ENCODE results near the gene RGL3. TPM values are rescaled to one million over a fixed set of nuclear protein-coding genes. Genes with fewer than 3 reads are reported as not detected.
"Not testable (repeated sequence)": the region's sequence is repeated elsewhere in the genome, so short reads cannot be mapped to it uniquely, and the experiment has no call there.

Gene RGL3
- total RNA-seq, 1 experiment from 2014 or later = 100 TPM

- Histone ChIP-seq H3K9me3 (ENCODE audit: insufficient read depth, low read depth) (no peaks in the 10 kb centered on the region), H3K4me2 (peak overlapping the region; percentile 87), H3K9me2 (ENCODE audit: insufficient read depth) (no peaks in the 10 kb centered on the region), H3K4me1 (replicated peaks; ENCODE audit: insufficient read depth) (peaks cover 44% of the 10 kb centered on the region), H3K79me2 (ENCODE audit: low read depth) (no peaks in the 10 kb centered on the region), H4K20me1 (ENCODE audit: insufficient read depth) (no peaks in the 10 kb centered on the region), H2AFZ (peak overlapping the region; percentile 70), H3K27ac (no peak overlapping the region), H3F3A (ENCODE audit: insufficient read depth, low read depth) (peaks cover 34% of the 10 kb centered on the region), H3K4me3 (peak overlapping the region; percentile 59; the same call in 1 of the 2 replicates), H3K36me3 (ENCODE audit: low read depth) (no peaks in the 10 kb centered on the region), H3K27me3 (ENCODE audit: insufficient read depth, low read depth) (no peaks in the 10 kb centered on the region)
- intact Hi-C loops (cut with micrococcal nuclease; ENCODE audit: unreplicated experiment) = loop anchor here (1.0 to 5.0 kb wide), 2 partner anchors 39 to 94 kb away; no protein-coding TSS in a partner anchor
- TF ChIP-seq CTCF (conservative IDR thresholded peaks at IDR 0.05) = peak; percentile 61; the same call in 1 of the 2 replicates
- no peak for TF ChIP-seq EZH2 (IDR thresholded peaks at IDR 0.05; ENCODE audit: low read depth)
- CTCF ChIA-PET = interaction anchor here (0.6 to 1.8 kb wide), 10 partner anchors 8 to 1109 kb away, joined by 3 to 14 read pairs (median 6); partner anchors contain the start of genes ODAD3, PRKCSH, RGL3 and SWSAP1
- peak in 1 of 2 experiments; percentile 61 for DNase-seq
- POLR2A ChIA-PET (ENCODE audit: unreplicated experiment) = no interaction called here
- no TSS peak for BruUV-seq (replicated peaks)
These were observed 36.0 kb downstream of the RGL3 start for GRCh38 chr19:11382898-11383705.

- ChIA-PET CTCF (interaction anchor here (0.6 to 1.8 kb wide), 5 partner anchors 9 to 251 kb away, joined by 3 to 27 read pairs (median 3); partner anchors contain the start of gene RGL3), POLR2A (ENCODE audit: unreplicated experiment) (interaction anchor here (0.5 to 0.8 kb wide), 4 partner anchors 34 to 466 kb away, joined by 3 to 5 read pairs (median 4); partner anchors contain the start of genes CCDC159 and RGL3)
- Histone ChIP-seq H3K27ac (no peak overlapping the region), H3K27me3 (ENCODE audit: insufficient read depth, low read depth) (no peaks in the 10 kb centered on the region), H3F3A (ENCODE audit: insufficient read depth, low read depth) (peaks cover 55% of the 10 kb centered on the region), H3K36me3 (ENCODE audit: low read depth) (no peaks in the 10 kb centered on the region), H3K79me2 (ENCODE audit: low read depth) (peaks cover 16% of the 10 kb centered on the region), H3K4me2 (peak overlapping the region; percentile 70), H3K4me3 (peak overlapping the region; percentile 38; the same call in 1 of the 2 replicates), H3K9me2 (ENCODE audit: insufficient read depth) (no peaks in the 10 kb centered on the region), H3K9me3 (ENCODE audit: insufficient read depth, low read depth) (no peaks in the 10 kb centered on the region), H2AFZ (peak overlapping the region; percentile 54; the same call in 1 of the 2 replicates), H4K20me1 (ENCODE audit: insufficient read depth) (no peaks in the 10 kb centered on the region), H3K4me1 (replicated peaks; ENCODE audit: insufficient read depth) (peaks cover 66% of the 10 kb centered on the region)
- DNase-seq = peak; percentile 85 to 91
- no peak for TF ChIP-seq EZH2 (IDR thresholded peaks at IDR 0.05; ENCODE audit: low read depth)
- TF ChIP-seq CTCF (conservative IDR thresholded peaks at IDR 0.05) = peak; percentile 70
- no TSS peak for BruUV-seq (replicated peaks)
- intact Hi-C loops (cut with micrococcal nuclease; ENCODE audit: unreplicated experiment) = loop anchor here (5.0 kb wide), 1 partner anchor 96 kb away; no protein-coding TSS in a partner anchor
These were observed 38.2 kb downstream of the RGL3 start for GRCh38 chr19:11380653-11381537.

- peaks cover 57% of the 10 kb centered on the region for H3F3A ChIP-seq (ENCODE audit: insufficient read depth, low read depth)
- no peak overlapping the region for H3K4me3 ChIP-seq
- H3K36me3 ChIP-seq (ENCODE audit: low read depth) = no peaks in the 10 kb centered on the region
- no peak overlapping the region for H2AFZ ChIP-seq
- H3K9me2 ChIP-seq (ENCODE audit: insufficient read depth) = no peaks in the 10 kb centered on the region
- no peak for DNase-seq
- intact Hi-C loops (cut with micrococcal nuclease; ENCODE audit: unreplicated experiment) = loop anchor here (5.0 kb wide), 2 partner anchors 42 to 97 kb away; no protein-coding TSS in a partner anchor
- H3K27ac ChIP-seq = no peak overlapping the region
- CTCF ChIA-PET = interaction anchor here (0.6 kb wide), 1 partner anchor 504 kb away, joined by 3 read pairs; no protein-coding TSS in a partner anchor
- peaks cover 68% of the 10 kb centered on the region for H3K4me1 ChIP-seq (replicated peaks; ENCODE audit: insufficient read depth)
- peak overlapping the region; percentile 70 for H3K4me2 ChIP-seq
- peaks cover 22% of the 10 kb centered on the region for H3K79me2 ChIP-seq (ENCODE audit: low read depth)
- TF ChIP-seq CTCF (conservative IDR thresholded peaks at IDR 0.05) (no peak), EZH2 (IDR thresholded peaks at IDR 0.05; ENCODE audit: low read depth) (no peak)
- no peaks in the 10 kb centered on the region for H4K20me1 ChIP-seq (ENCODE audit: insufficient read depth)
- BruUV-seq (replicated peaks) = no TSS peak
- H3K9me3 ChIP-seq (ENCODE audit: insufficient read depth, low read depth) = no peaks in the 10 kb centered on the region
- no peaks in the 10 kb centered on the region for H3K27me3 ChIP-seq (ENCODE audit: insufficient read depth, low read depth)
- POLR2A ChIA-PET (ENCODE audit: unreplicated experiment) = no interaction called here
These were observed 39.2 kb downstream of the RGL3 start for GRCh38 chr19:11379857-11380350.

GRCh38 chr19:11379269-11379845, 39.8 kb downstream of the RGL3 start:
- Histone ChIP-seq H3K4me1 (replicated peaks; ENCODE audit: insufficient read depth) (peaks cover 65% of the 10 kb centered on the region), H3K79me2 (ENCODE audit: low read depth) (peaks cover 22% of the 10 kb centered on the region), H3K4me2 (peak overlapping the region; percentile 58), H3F3A (ENCODE audit: insufficient read depth, low read depth) (peaks cover 51% of the 10 kb centered on the region), H3K27ac (peak overlapping the region; percentile 37)
- H4K20me1 ChIP-seq (ENCODE audit: insufficient read depth); H3K36me3 ChIP-seq (ENCODE audit: low read depth); H3K4me3 ChIP-seq; H3K27me3 ChIP-seq (ENCODE audit: insufficient read depth, low read depth); POLR2A ChIA-PET (ENCODE audit: unreplicated experiment); H2AFZ ChIP-seq; BruUV-seq (replicated peaks); H3K9me3 ChIP-seq (ENCODE audit: insufficient read depth, low read depth); H3K9me2 ChIP-seq (ENCODE audit: insufficient read depth): not testable (repeated sequence)
- peak; percentile 58 to 65 for DNase-seq
- intact Hi-C loops (cut with micrococcal nuclease; ENCODE audit: unreplicated experiment) = loop anchor here (5.0 kb wide), 1 partner anchor 43 kb away; no protein-coding TSS in a partner anchor
- CTCF ChIA-PET = interaction anchor here (0.6 kb wide), 2 partner anchors 43 to 79 kb away, joined by 3 to 4 read pairs; no protein-coding TSS in a partner anchor

Data from PC-9 (cell line).